ENCODE results near the gene ELMO1.

- TF ChIP-seq CTCF (IDR thresholded peaks at IDR 0.05) (no peak), REST (IDR thresholded peaks at IDR 0.05) (no peak), MYC (IDR thresholded peaks at IDR 0.05; ENCODE audit: borderline replicate concordance, low read length) (no peak)
Observed at GRCh38 chr7:36868727-36869411, 579.8 kb downstream of the ELMO1 start.

Measured in A549 (cell line).